HG03558 (cell line): ENCODE results near the gene MAP7D2.

Source experiments
- ATAC-seq: cut with Tn5 transposase; IDR thresholded peaks from one replicate; pipeline ENCODE4 v1.9.1; 2021; ENCODE audit warnings: moderate number of reproducible peaks; ENCODE audit not compliant: unreplicated experiment; ENCODE audit errors: extremely low read depth

MAP7D2 gene

DNA sequence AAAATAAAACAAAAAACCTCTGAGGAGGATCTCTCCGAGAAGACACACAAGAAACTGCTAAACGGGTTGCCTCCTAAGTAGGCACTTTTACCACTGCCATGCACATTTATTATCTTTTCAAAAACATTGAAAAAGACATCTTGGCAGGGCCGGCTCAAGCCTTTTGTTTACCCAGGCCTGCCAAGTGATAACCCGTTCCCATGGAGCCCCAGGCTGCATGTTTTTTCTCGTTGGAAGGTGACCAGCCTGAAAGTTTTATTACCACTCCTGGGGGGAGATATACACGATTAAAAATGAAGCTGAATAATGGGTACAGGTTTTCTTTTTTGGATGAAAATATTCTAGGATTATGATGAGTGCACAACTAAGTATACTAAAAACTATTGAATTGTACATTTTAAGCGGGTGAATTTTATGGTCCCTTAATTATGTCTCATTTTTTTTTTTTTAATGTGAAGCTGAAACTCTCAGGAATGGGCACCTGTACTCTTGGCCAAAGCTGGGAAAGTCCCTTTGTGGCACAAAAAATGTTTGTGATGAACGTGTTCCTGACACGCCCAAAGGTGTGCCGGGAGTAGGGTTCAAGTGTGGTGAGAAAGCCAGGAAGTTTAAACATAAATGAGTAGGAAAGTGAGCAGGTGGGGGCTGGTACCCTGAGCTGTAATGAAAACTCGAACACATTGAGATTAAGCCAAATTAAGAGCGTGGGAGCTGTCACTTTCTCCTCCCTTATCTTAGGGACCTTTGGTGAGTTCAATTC is 1.5 kb upstream of the MAP7D2 start:
- no peak for ATAC-seq

DNA sequence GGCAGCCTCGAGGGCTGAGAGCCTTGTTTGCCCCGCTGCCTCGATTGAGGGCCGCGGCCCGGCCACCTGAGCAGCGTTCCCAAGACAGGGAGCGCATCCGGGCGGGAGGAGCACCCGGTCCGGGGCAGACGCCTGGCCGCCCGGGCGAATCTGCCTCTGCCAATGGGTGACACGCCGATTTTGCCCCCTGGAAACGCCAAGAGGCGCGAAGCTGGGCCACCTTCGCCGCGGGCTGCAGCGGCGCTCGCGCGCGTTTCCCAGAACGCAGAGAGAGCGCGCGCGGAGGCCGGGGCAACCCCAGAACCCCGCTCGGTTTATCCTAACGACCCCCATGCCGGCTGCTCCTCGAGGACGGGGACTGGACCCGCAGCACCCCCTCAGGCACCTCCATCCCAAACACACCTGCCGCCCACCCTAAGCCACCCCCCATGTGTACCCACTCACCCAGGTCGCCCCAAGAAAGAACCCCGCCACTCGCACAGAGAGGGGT is 575 bp downstream of the MAP7D2 start:
- ATAC-seq, result no peak

- no peak for ATAC-seq
Measured at GRCh38 chrX:20112022-20112774, 4.5 kb downstream of the MAP7D2 start.

DNA sequence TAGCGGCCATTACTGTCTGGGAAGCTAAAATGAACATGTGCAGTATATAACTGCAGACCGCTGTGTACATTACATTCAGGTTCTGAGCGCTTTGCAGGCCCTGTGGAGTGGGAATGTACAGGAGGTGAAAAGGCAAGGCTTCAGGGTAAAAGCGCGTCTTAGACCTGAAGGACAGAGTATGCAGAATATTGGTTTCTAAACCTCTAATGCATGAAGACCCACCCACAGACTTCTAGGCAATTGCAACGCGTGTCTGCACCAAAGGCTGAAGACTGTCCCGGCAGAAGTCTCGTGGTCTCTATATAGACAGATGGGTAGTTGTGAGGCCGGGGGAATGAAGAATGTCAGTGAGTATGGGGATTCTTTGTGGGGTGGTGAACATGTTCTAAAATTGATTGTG is 5.4 kb downstream of the MAP7D2 start:
- no peak for ATAC-seq

DNA sequence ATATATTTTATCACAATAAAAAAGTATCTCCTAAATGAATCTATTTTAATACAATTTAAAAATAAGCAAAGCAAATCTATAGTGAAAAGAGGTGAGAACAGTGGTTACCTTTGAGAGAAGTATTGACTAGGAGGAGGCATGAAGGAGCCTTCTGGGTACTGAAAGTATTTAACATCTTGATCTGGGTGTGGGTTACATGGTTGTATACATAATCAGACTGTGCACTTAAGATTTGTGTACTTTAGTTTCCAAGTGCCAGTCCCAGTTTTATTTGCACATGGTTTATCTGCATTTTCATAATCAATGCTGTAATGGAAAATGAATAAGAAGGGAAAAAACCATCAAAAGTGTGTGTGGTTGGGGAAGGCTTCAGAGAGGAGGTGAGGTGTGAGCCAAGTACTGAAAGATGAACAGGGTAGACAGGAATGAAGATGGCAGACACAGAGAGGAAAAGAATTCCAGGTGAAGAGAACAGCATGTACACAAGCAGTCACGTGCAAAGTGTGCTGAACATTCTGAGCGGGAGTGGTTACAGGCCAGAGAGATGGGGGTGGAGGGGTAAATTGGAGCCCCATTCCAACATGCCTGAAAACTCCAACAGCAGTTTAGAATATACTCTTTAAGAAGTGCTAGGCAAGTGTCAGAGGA is 14.6 kb downstream of the MAP7D2 start:
- no peak for ATAC-seq

DNA sequence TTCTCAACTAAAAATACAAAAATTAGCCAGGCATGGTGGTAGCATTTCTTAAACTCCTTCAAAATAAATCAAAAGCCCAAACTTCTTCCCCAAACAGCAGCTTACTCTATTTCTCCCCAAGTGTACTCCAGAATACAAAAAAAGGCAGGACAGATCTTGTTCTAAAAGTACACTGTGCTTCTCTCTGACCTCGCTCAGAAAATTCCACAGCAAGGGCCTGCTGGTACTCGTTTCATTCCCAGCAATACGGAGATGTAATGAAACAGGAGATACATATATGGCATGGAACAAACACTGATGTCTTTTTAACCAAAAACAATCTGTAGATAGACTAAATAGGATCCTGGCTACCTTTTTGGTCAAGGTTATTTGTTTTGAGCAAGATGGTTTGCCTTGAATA is 25.2 kb downstream of the MAP7D2 start:
- ATAC-seq, result no peak

- no peak for ATAC-seq
Measured at GRCh38 chrX:20089845-20090244, 26.9 kb downstream of the MAP7D2 start.

DNA sequence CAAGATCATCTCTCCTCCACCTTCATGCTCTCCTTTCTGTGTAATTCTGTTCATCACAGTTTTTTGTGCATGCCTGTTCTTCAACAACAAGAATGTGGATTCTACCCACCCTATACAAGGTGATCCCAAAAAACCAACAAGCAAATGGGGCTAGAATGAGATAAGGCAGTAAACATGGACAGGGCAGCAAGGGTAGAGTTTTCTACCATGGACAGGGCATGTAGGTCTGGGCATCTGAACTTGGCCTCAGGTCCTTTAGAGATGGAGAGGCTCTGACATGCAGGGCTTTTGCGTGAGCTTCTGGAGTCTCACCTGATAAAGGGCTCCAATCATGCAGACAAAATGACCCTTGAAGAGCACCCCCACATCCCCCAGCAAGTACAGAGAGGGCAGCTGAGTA is 36.4 kb downstream of the MAP7D2 start:
- ATAC-seq, result no peak

DNA sequence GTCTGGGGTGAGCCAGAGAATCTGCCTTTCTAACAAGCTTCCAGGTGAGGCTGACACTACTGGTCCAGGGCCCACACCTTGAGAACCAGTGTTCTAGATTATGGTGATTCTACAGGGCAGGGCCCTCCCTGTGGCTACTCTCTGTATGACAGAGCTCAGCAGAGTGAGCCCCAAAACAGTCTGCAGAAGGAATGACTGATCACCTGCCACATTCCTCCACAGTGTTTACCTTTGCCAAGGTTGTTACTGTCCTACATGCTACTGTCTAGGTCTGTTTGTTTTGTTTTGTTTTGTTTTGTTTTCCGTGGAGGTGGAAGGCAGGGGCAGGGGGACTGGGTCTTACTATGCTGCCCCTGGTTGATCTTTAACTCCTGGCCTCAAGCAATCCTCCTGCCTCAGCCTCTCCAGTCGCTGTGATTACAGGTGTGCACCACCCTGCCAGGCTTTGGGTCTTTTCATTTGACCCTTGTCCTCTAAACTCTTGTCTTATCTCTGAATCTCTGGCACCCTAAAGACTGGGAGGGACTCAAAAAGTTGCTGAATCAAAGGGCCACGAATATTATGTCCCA is 45.1 kb downstream of the MAP7D2 start:
- ATAC-seq, result no peak

GRCh38 chrX:20067709-20068561 is 48.8 kb downstream of the MAP7D2 start:
- no peak for ATAC-seq

DNA sequence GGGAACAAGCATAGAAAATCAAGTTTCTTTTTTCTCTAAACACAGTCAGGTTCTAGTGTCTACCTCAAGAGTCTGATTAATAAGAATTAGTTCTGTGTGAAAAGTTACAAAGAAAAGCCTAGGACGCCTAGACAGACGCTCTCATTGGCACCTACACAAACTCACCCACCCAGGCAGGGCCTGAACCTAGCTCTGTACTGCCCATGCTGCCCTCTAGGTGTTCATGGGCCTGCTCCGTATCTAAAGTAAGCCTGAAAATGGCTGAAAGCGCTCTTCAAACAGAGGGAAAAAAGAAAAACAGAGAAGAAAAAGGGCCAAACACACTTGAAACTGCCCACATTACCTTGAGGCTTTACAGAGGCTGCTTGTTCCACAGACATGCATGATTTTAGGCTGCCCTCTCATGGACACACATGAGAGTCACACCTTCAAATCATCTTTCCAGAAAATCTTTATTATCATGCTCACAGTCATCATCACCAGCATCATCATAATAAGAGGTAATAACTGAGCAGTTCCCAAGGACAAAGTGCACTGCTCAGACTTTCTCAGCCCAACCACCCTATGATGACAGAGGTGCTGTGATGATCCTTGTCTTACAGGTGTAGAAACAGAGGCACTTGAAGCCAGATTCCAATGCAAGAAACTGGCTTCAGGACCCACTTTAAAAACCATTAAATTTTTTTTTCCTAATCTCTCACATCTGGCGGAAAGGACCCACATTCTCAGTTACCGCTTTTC is 49.6 kb downstream of the MAP7D2 start:
- ATAC-seq, result no peak

DNA sequence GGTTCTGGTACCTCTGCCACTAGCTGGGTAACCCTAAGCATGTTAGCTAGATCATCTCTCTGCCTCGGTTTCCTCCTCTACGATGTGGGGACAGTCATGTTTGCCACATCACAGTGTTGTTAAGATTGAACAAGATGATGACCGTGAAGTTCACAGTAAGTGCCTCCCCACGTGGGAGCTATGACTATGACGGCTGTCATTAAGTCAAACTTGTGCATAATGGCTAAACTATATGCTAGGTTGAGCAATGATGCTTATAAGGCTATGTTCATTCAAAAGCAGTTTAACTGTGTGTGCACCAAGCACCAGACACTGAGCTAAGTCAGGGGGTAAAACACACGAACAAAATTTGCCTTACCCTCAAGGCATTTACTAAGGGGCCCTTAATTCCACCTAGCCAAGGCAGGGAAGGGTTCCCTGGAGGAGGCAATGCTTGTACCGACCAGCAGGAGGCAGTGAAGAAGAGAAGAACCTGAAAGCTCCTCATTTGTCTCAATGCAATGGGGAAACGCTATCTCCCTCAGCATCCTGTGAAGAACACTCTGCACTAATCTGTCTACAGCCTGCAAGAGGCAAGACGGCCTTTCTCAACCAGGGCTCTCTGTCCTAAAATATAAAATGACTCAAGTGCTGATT is 52.9 kb downstream of the MAP7D2 start:
- no peak for ATAC-seq

- no peak for ATAC-seq
Measured at GRCh38 chrX:20063153-20063552, 53.6 kb downstream of the MAP7D2 start.

GRCh38 chrX:20061855-20062254 is 54.9 kb downstream of the MAP7D2 start:
- no peak for ATAC-seq

- peak; percentile 50 for ATAC-seq
Measured at GRCh38 chrX:20060961-20061748, 55.6 kb downstream of the MAP7D2 start.

GRCh38 chrX:20059467-20060128 is 57.1 kb downstream of the MAP7D2 start:
- ATAC-seq, result no peak

GRCh38 chrX:20057479-20057878 is 59.2 kb downstream of the MAP7D2 start:
- no peak for ATAC-seq
